ENCODE measurements around the gene SMC4. TPM values are rescaled to one million over a fixed set of nuclear protein-coding genes. Genes with fewer than 3 reads are reported as not detected.

SMC4 gene
- total RNA-seq, 2 experiments from 2014 or later = 130 to 141 TPM

DNA sequence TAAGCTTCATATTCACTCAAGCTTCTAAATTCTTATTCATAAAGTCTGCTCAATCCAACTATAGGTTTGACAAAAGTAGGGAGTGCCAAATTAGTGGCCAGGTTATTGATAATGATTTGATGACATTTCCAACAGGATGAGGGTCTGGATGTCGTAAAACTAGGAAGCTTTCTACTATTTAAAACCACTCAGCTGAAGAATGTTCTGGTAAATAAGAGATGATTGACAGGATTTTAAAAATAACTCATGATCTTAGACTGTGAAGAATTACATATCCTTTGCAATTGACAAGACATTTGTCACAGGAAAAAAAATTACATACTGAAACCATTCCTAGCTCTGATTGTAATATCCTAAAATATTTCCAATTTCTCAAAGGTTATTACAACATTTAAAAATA is 65.5 kb downstream of the SMC4 start:
- CTCF ChIA-PET = no interaction called here
- POLR2A ChIA-PET = no interaction called here

DNA sequence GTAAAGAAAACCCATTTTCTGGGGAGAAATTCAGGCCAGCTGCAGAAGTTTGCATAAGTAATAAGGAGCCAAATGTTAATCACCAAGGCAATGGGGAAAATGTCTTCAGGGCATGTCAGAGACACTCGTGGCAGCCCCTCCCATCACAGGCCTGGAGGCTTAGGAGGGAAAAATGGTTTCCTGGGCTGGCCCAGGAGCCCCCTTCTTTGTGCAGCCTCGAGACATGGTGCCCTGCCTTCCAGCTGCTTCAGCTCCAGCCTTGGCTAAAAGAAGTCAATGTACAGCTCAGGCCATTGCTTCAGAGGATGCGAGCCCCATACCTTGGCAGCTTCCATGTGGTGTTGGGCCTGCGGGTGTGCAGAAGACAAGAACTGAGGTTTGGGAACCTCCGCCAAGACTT is 70.7 kb downstream of the SMC4 start:
- CTCF ChIA-PET = no interaction called here
- POLR2A ChIA-PET = no interaction called here

DNA sequence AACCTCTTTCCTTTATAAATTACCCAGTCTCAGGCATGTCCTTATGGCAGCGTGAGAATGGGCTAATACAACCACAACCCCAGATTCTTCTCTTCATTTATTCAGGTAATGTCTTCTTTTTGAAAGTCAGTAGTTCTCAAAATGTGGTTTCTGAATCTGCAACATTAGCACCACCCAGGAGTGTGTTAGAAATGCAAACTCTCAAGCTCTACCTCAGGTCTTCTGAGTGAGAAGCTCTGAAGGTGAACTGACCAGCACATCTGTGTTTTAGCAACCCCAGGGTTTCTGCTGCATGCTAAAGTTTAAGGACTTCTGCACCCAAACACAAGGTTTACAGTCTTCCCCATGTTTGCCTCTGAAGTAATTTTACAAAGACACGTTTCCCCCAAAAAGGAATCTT is 72.4 kb downstream of the SMC4 start:
- POLR2A ChIA-PET = no interaction called here
- CTCF ChIA-PET = no interaction called here

DNA sequence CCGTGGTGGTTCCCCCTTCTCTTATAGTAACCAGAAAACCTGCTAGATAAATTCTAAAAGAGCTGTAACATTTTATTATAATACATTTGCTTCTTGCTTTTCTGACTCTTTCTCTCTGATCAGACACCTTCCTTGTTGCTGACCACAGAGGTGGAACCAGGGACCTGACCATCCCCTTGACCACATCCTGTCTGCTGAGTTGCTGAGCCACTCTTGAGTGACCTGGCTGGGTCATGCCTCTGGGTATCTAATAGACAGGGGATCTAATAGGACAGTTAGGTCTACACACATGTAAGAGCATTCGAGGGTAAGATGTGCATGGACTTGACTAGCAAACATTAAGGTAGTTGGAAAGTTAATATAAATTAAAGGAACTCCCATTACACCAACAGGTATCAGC is 72.9 kb downstream of the SMC4 start:
- ChIA-PET POLR2A (no interaction called here), CTCF (no interaction called here)

- ChIA-PET POLR2A (no interaction called here), CTCF (no interaction called here)
Measured at GRCh38 chr3:160473221-160473620, 73.8 kb downstream of the SMC4 start.

GRCh38 chr3:160473978-160474377 is 74.5 kb downstream of the SMC4 start:
- ChIA-PET CTCF (no interaction called here), POLR2A (no interaction called here)

- CTCF ChIA-PET = no interaction called here
- POLR2A ChIA-PET = no interaction called here
Measured at GRCh38 chr3:160474416-160474838, 75.0 kb downstream of the SMC4 start.

DNA sequence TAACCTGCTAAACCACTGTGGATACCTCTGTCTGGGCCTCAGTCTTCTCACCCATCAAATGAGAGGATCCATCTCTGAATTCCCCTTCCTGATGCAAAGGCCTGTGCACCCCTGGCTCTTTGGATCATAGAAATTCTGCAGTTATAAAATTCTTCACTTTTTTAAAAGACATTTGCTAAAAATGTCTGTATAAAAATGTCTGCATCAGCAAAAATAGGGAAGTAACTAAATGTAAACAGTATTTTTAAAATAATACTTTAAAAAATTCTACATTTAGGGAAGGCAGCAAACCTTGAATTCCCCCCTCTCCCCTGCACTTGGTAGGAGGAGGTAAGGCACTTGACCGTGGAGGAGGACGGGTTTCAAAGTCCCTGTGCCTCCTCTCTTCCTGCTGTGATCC is 75.7 kb downstream of the SMC4 start:
- POLR2A ChIA-PET = no interaction called here
- CTCF ChIA-PET = no interaction called here

DNA sequence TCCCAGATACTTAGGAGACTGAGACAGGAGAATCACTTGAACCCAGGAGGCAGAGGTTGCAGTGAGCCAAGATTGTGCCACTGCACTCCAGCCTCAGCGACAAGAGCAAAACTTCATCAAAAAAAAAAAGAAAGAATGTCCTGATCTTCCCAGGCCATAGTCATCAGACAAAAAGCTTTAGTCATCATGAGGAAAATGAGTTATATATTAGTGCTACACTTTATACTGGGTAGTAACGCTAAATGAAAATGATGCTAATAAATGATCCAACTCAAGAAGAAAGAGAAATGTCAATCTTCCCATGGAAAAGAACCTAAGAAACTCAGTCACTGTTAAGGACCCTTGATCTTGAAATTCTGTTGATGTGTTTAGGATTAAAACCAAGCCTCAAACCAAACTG is 76.4 kb downstream of the SMC4 start:
- CTCF ChIA-PET = no interaction called here
- POLR2A ChIA-PET = no interaction called here

DNA sequence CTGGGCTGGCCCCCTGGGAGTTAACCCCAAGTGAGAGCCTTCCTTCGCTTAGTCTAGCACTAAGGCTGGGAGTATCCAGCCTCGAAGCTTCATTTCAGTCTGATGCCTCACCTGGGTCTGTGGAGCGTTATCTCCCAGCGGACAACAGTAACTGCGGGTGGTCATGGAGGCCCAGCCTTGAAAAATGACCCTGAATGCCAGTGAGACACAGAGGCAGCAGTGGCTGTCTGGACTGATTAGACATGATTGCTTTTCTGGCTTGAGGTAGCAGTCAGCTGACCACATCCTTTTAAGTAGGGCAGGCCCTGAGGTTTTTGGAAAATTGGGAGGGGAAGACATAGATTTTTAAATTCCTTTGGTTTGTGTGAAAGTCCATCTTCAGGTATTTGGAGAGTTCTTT is 78.3 kb downstream of the SMC4 start:
- POLR2A ChIA-PET = no interaction called here
- CTCF ChIA-PET = no interaction called here

DNA sequence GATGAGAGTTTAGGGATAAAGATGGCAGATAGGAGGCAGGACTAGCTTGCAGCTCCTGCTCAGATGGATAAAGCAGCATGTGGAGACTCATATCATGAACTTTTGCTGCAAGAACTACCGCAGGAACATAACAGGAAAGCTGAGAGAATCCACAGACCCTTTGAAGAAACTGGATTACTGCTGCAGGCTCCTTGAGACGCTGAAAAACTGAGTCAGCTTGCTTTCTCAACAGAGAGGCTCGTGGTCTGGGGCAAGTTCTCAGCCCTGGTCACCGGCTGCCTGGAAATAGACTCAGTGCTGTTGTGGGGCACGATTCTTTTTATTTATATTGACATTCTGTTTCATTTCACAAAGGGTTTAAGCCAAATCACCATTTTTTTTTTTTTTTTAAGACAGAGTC is 78.9 kb downstream of the SMC4 start:
- ChIA-PET POLR2A (no interaction called here), CTCF (no interaction called here)

GRCh38 chr3:160479376-160479775 is 79.9 kb downstream of the SMC4 start:
- POLR2A ChIA-PET = no interaction called here

DNA sequence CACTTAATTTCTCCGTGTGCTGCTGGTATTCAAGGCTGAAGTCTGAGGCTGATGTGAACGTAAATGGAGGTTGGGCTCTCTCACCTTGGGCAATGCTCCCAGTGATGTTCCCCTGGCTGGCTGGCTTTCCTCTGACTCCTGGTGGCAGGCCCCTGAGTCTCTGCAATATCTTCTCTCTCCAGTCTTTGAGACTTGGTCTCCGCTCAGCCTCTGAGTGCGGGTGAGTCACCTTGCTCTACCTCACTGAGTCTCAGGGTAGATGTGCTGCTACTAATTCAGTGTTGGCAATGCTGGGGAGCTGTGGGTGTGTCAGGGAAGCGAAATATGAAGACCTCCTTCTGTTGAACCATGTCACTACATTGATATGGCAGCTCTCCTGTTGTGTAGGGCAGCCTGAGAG is 81.5 kb downstream of the SMC4 start:
- POLR2A ChIA-PET = no interaction called here
- CTCF ChIA-PET = no interaction called here

More at GRCh38 chr3:160479376-160479775, 79.9 kb downstream of the SMC4 start:
- CTCF ChIA-PET = no interaction called here

GRCh38 chr3:160481856-160482255 is 82.4 kb downstream of the SMC4 start:
- ChIA-PET CTCF (interaction anchor here (1.1 kb wide), 1 partner anchor 32 kb away, joined by 3 read pairs; the partner anchor contains the start of gene TRIM59), POLR2A (no interaction called here)

- ChIA-PET CTCF (interaction anchor here (1.1 kb wide), 1 partner anchor 33 kb away, joined by 3 read pairs; the partner anchor contains the start of gene TRIM59), POLR2A (no interaction called here)
Measured at GRCh38 chr3:160482796-160483195, 83.3 kb downstream of the SMC4 start.

Other genes with a start within 250 kb of the SMC4 start
- gene C3orf80, start 174.2 kb upstream of the SMC4 start, total RNA-seq = under 1 TPM in 1 of 2 experiments, not detected in 1; 0.06 TPM
- gene IFT80, start 425 bp upstream of the SMC4 start, total RNA-seq = 10 to 100 TPM in 1 of 2 experiments, 1 to 10 TPM in 1; 9.9 to 10.9 TPM
- 10 to 100 TPM; 33.0 to 33.4 TPM for gene TRIM59, start 50.1 kb downstream of the SMC4 start, total RNA-seq
- 10 to 100 TPM; 68.3 to 73.5 TPM for gene KPNA4, start 165.9 kb downstream of the SMC4 start, total RNA-seq